A549 (cell line): ENCODE results near the gene NHSL2. TPM values are rescaled to one million over a fixed set of nuclear protein-coding genes. Genes with fewer than 3 reads are reported as not detected.

Experiments used
- ATAC-seq, 2 experiments: fragments of 200-7000 bp in 1 of 2; fragments of >200 bp in 1 of 2; cut with Nextera tagmentation in 1 of 2; cut with Tn5 transposase in 1 of 2; 3 replicates each; pipeline versions ENCODE4 v1.8.0 to v1.9.1; 2018 to 2020; ENCODE audit warnings: mild to moderate bottlenecking in 1 of 2, moderate library complexity in 1 of 2
- CTCF ChIA-PET: fragments of 300-600 bp; sonication (Branson Sonifier 250); formaldehyde crosslinking; extraction: SDS; loops from one replicate; lab custom pipeline; 2021; ENCODE audit warnings: antibody characterized with exemption, inconsistent platforms; lab: Yijun Ruan, JAX
- POLR2A ChIA-PET: fragments of 350-600 bp; formaldehyde crosslinking; extraction: SDS; loops from one replicate; lab custom pipeline; 2021; ENCODE audit warnings: antibody characterized with exemption, inconsistent platforms; lab: Yijun Ruan, JAX
- DNase-seq, 2 experiments: peaks; one replicate each; pipeline versions ENCODE4 v3.0.0 to v3.0.0-alpha.2; 2011 to 2016; ENCODE audit warnings: low read depth in 1 of 2, low spot score in 1 of 2
- FAIRE-seq: peaks from 2 replicates; lab custom pipeline; 2011; peaks lifted over from hg19 to GRCh38; lab: Jason Lieb, UNC
- H3K27ac ChIP-seq, 2 experiments: fragments of >200 bp; sonication (Bioruptor Twin); formaldehyde crosslinking; 3 replicates each; pipeline ENCODE4 v1.5.1; 2016 to 2017
- H3K4me1 ChIP-seq: fragments of >200 bp; sonication (Bioruptor Twin); formaldehyde crosslinking; 3 replicates; pipeline ENCODE4 v1.6.1; 2016
- H3K4me2 ChIP-seq: fragments of >200 bp; sonication (Bioruptor Twin); formaldehyde crosslinking; 3 replicates; pipeline ENCODE4 v1.6.1; 2016
- H3K4me3 ChIP-seq: fragments of >200 bp; sonication (Bioruptor Twin); formaldehyde crosslinking; 3 replicates; pipeline ENCODE4 v1.5.1; 2016
- H3K9me3 ChIP-seq: fragments of >200 bp; sonication (Bioruptor Twin); formaldehyde crosslinking; 3 replicates; pipeline ENCODE4 v1.6.1; 2016
- ATOH8 ChIP-seq: fragments of 250-450 bp; sonication (Bioruptor Pico); IDR thresholded peaks from 2 replicates; pipeline ENCODE4 v1.5.0; 2020; ENCODE audit warnings: low read depth, mild to moderate bottlenecking, moderate library complexity
- CBX8 ChIP-seq: fragments of 200-600 bp; sonication (generic); IDR thresholded peaks from 2 replicates; pipeline ENCODE4 v1.6.1; 2016
- CEBPB ChIP-seq, 2 experiments: fragments of >200 bp in 1 of 2; sonication (Bioruptor Twin) in 1 of 2; formaldehyde crosslinking in 1 of 2; IDR thresholded peaks; 2 replicates each; pipeline ENCODE4 v1.6.1; 2012 to 2016
- EHMT2 ChIP-seq: fragments of 200-600 bp; sonication (generic); IDR thresholded peaks from 2 replicates; pipeline ENCODE4 v1.6.1; 2016; ENCODE audit warnings: antibody characterized with exemption, low read depth, mild to moderate bottlenecking, moderate library complexity
- EP300 ChIP-seq, 2 experiments: fragments of >200 bp; sonication (Bioruptor Twin); formaldehyde crosslinking; IDR thresholded peaks; 2 replicates in 1 of 2; 3 replicates in 1 of 2; pipeline ENCODE4 v1.6.1; 2016 to 2017
- ESRRA ChIP-seq: fragments of 150-350 bp; IDR thresholded peaks from 2 replicates; pipeline ENCODE4 v1.6.1; 2014; ENCODE audit warnings: mild to moderate bottlenecking, low read length, borderline replicate concordance
- FOSL2 ChIP-seq, 2 experiments: fragments of 450-650 bp in 1 of 2; fragments of >200 bp in 1 of 2; sonication (Bioruptor Twin) in 1 of 2; formaldehyde crosslinking; IDR thresholded peaks; 2 replicates each; pipeline versions ENCODE4 v1.5.0 to v1.6.1; 2016 to 2020; ENCODE audit warnings: mild to moderate bottlenecking in 1 of 2, moderate library complexity in 1 of 2
- GATA3 ChIP-seq: IDR thresholded peaks from 2 replicates; pipeline ENCODE4 v1.6.1; 2012; ENCODE audit warnings: borderline replicate concordance
- HEYL ChIP-seq: fragments of 250-450 bp; sonication (Bioruptor Pico); IDR thresholded peaks from 2 replicates; pipeline ENCODE4 v1.8.0; 2021; ENCODE audit warnings: mild to moderate bottlenecking, moderate library complexity
- HMGXB4 ChIP-seq: fragments of 250-450 bp; sonication (Bioruptor Pico); IDR thresholded peaks from 2 replicates; pipeline ENCODE4 v1.5.0; 2021; ENCODE audit warnings: mild to moderate bottlenecking, moderate library complexity, borderline replicate concordance
- HOXA7 ChIP-seq: fragments of 250-450 bp; sonication (Bioruptor Pico); IDR thresholded peaks from 2 replicates; pipeline ENCODE4 v1.5.0; 2020; ENCODE audit warnings: mild to moderate bottlenecking, moderate library complexity
- HOXB13 ChIP-seq: fragments of 250-450 bp; sonication (Bioruptor Pico); IDR thresholded peaks from 2 replicates; pipeline ENCODE4 v1.5.0; 2020; ENCODE audit warnings: low read depth, mild to moderate bottlenecking, moderate library complexity
- JUN ChIP-seq, 2 experiments: fragments of >200 bp; sonication (Bioruptor Twin); formaldehyde crosslinking; IDR thresholded peaks; 2 replicates in 1 of 2; 3 replicates in 1 of 2; pipeline ENCODE4 v1.6.1; 2016 to 2017
- JUNB ChIP-seq: fragments of >200 bp; sonication (Bioruptor Twin); formaldehyde crosslinking; IDR thresholded peaks from 2 replicates; pipeline ENCODE4 v1.6.1; 2016
- KDM5A ChIP-seq: fragments of 200-600 bp; sonication (generic); IDR thresholded peaks from 2 replicates; pipeline ENCODE4 v1.6.1; 2016; ENCODE audit warnings: antibody characterized with exemption, mild to moderate bottlenecking
- NFE2L2 ChIP-seq: fragments of 150-350 bp; conservative IDR thresholded peaks from 2 replicates; pipeline ENCODE4 v1.6.1; 2014; ENCODE audit warnings: low read length
- NPAS2 ChIP-seq: fragments of 250-450 bp; sonication (Bioruptor Pico); IDR thresholded peaks from 2 replicates; pipeline ENCODE4 v1.8.0; 2022; ENCODE audit warnings: mild to moderate bottlenecking, moderate library complexity, borderline replicate concordance
- PHF8 ChIP-seq: fragments of 200-600 bp; sonication (generic); IDR thresholded peaks from 2 replicates; pipeline ENCODE4 v1.6.1; 2016; ENCODE audit warnings: low read depth, mild to moderate bottlenecking, antibody characterized with exemption, moderate library complexity, borderline replicate concordance
- POLR2A ChIP-seq: IDR thresholded peaks from 2 replicates; pipeline ENCODE4 v1.6.1; 2012; ENCODE audit warnings: mild to moderate bottlenecking, low read length
- RARB ChIP-seq: fragments of 250-450 bp; sonication (Bioruptor Pico); IDR thresholded peaks from 2 replicates; pipeline ENCODE4 v1.8.0; 2021; ENCODE audit warnings: mild to moderate bottlenecking, moderate library complexity
- RCOR1 ChIP-seq: fragments of 150-350 bp; IDR thresholded peaks from 2 replicates; pipeline ENCODE4 v1.6.1; 2014; ENCODE audit warnings: antibody characterized with exemption, low read length, low read depth
- RFX5 ChIP-seq: fragments of 450-650 bp; IDR thresholded peaks from 2 replicates; pipeline ENCODE4 v1.7.1; 2014; ENCODE audit warnings: antibody characterized with exemption, mild to moderate bottlenecking, moderate library complexity
- RNF2 ChIP-seq: fragments of 200-600 bp; sonication (generic); IDR thresholded peaks from 2 replicates; pipeline ENCODE4 v1.6.1; 2016; ENCODE audit warnings: low read depth, mild to moderate bottlenecking, antibody characterized with exemption, moderate library complexity, borderline replicate concordance
- ZSCAN20 ChIP-seq: fragments of 250-450 bp; sonication (Bioruptor Pico); IDR thresholded peaks from 2 replicates; pipeline ENCODE4 v1.8.0; 2022; ENCODE audit warnings: mild to moderate bottlenecking, moderate library complexity
- WGBS: methylation state at CpG from one replicate; pipeline ENCODE4 v1.1.6; 2017; ENCODE audit errors: missing lambda C conversion rate; 5-methylcytosine and 5-hydroxymethylcytosine counted together
- polyA plus RNA-seq, 4 experiments: library from polyadenylated mRNA; depleted of rRNA in 3 of 4; stranded (reverse); fragments of >200 nt; fragmentation: RNase III in 1 of 4; extraction: RNeasy Plus Mini Kit Qiagen cat#74134 plus additional on column Dnase treatment in 1 of 4; gene quantifications; 2 replicates in 3 of 4; 3 replicates in 1 of 4; pipeline ENCODE4 v1.2.3, GENCODE V29; 2011 to 2017
- TF ChIP-seq, protein P1 (sequence below): IDR thresholded peaks from 2 replicates; pipeline ENCODE4 v1.6.1; 2012
- TF ChIP-seq, protein P2 (sequence below): fragments of 200-600 bp; sonication (generic); IDR thresholded peaks from 2 replicates; pipeline ENCODE4 v1.6.1; 2016; ENCODE audit warnings: antibody characterized with exemption, mild to moderate bottlenecking, moderate library complexity
- TF ChIP-seq, protein P3 (sequence below): fragments of 150-350 bp; IDR thresholded peaks from 2 replicates; pipeline ENCODE4 v1.6.1; 2014; ENCODE audit warnings: low read depth, mild to moderate bottlenecking, low read length
- TF ChIP-seq, protein P4 (sequence below): fragments of >200 bp; sonication (Bioruptor Twin); formaldehyde crosslinking; IDR thresholded peaks from 2 replicates; pipeline ENCODE4 v1.6.1; 2016

The NHSL2 gene
- polyA plus RNA-seq, 2 of the 4 experiments (the other 2 are of a cell fraction): 0.26 to 0.48 TPM

DNA sequence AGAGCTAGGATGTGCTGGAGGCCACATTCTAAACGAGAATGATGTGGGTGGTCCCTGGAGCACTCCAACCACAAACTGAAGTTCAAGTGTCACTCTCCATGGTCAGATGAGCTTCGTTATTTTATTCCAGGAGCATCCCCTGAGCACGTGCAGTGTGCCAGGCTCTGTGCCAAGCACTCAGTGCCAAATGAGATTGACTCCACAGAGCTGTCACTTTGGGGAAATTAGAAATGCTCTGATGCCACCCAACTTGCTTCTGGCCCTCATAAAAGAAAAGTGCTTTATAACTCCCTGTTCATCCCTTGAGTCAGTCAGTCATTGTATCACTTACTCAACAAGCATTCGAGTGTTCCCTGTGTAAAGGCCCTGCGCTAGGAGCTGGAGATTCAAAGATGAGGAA lies 129.9 kb downstream of the NHSL2 start:
- TF ChIP-seq POLR2A (no peak), RCOR1 (no peak), RNF2 (no peak), JUN (IDR thresholded peaks at IDR 0.05) (no peak), HOXA7 (CRISPR knock-in tag) (no peak), FOSL2 (IDR thresholded peaks at IDR 0.05) (no peak), FOSL2 (CRISPR knock-in tag; IDR thresholded peaks at IDR 0.05) (no peak), ZSCAN20 (CRISPR knock-in tag) (no peak), RFX5 (no peak), HEYL (CRISPR knock-in tag) (no peak), NFE2L2 (no peak), RARB (CRISPR knock-in tag) (no peak), ATOH8 (no peak), PHF8 (no peak), NPAS2 (CRISPR knock-in tag) (no peak)
- TF ChIP-seq, protein P1, sequence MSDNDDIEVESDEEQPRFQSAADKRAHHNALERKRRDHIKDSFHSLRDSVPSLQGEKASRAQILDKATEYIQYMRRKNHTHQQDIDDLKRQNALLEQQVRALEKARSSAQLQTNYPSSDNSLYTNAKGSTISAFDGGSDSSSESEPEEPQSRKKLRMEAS: no peak
- TF ChIP-seq, protein P2, sequence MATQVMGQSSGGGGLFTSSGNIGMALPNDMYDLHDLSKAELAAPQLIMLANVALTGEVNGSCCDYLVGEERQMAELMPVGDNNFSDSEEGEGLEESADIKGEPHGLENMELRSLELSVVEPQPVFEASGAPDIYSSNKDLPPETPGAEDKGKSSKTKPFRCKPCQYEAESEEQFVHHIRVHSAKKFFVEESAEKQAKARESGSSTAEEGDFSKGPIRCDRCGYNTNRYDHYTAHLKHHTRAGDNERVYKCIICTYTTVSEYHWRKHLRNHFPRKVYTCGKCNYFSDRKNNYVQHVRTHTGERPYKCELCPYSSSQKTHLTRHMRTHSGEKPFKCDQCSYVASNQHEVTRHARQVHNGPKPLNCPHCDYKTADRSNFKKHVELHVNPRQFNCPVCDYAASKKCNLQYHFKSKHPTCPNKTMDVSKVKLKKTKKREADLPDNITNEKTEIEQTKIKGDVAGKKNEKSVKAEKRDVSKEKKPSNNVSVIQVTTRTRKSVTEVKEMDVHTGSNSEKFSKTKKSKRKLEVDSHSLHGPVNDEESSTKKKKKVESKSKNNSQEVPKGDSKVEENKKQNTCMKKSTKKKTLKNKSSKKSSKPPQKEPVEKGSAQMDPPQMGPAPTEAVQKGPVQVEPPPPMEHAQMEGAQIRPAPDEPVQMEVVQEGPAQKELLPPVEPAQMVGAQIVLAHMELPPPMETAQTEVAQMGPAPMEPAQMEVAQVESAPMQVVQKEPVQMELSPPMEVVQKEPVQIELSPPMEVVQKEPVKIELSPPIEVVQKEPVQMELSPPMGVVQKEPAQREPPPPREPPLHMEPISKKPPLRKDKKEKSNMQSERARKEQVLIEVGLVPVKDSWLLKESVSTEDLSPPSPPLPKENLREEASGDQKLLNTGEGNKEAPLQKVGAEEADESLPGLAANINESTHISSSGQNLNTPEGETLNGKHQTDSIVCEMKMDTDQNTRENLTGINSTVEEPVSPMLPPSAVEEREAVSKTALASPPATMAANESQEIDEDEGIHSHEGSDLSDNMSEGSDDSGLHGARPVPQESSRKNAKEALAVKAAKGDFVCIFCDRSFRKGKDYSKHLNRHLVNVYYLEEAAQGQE: no peak
- no peak for ATAC-seq
- ChIA-PET POLR2A (no interaction called here), CTCF (interaction anchor here (0.6 to 1.4 kb wide), 4 partner anchors 9 to 21 kb away, joined by 3 to 5 read pairs (median 4); no protein-coding TSS in a partner anchor)
- H3K4me1 ChIP-seq: no peaks in the 10 kb centered on the region
- 63% methylated on average over 5 of the region's 5 CpGs for WGBS
- no peak overlapping the region for H3K4me3 ChIP-seq
- no peak overlapping the region for H3K4me2 ChIP-seq
- H3K27ac ChIP-seq: no peak overlapping the region
- peak; percentile 88 for FAIRE-seq
- DNase-seq: no peak
- no peaks in the 10 kb centered on the region for H3K9me3 ChIP-seq

GRCh38 chrX:72041176-72041575 lies 130.5 kb downstream of the NHSL2 start:
- POLR2A ChIA-PET: no interaction called here
- CTCF ChIA-PET: interaction anchor here (0.8 to 1.2 kb wide), 3 partner anchors 20 to 86 kb away, joined by 3 to 4 read pairs (median 3); no protein-coding TSS in a partner anchor

More at GRCh38 chrX:72041176-72041575, 130.5 kb downstream of the NHSL2 start:
- no peak overlapping the region for H3K4me3 ChIP-seq
- no peak for ATAC-seq
- no peaks in the 10 kb centered on the region for H3K9me3 ChIP-seq
- 63% methylated on average over 6 of the region's 6 CpGs for WGBS
- no peaks in the 10 kb centered on the region for H3K4me1 ChIP-seq
- no peak overlapping the region for H3K27ac ChIP-seq
- DNase-seq: no peak
- no peak for FAIRE-seq
- no peak overlapping the region for H3K4me2 ChIP-seq
- TF ChIP-seq HMGXB4 (CRISPR knock-in tag): no peak
- TF ChIP-seq, protein P3, sequence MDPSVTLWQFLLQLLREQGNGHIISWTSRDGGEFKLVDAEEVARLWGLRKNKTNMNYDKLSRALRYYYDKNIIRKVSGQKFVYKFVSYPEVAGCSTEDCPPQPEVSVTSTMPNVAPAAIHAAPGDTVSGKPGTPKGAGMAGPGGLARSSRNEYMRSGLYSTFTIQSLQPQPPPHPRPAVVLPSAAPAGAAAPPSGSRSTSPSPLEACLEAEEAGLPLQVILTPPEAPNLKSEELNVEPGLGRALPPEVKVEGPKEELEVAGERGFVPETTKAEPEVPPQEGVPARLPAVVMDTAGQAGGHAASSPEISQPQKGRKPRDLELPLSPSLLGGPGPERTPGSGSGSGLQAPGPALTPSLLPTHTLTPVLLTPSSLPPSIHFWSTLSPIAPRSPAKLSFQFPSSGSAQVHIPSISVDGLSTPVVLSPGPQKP: no peak
- TF ChIP-seq, protein P4, sequence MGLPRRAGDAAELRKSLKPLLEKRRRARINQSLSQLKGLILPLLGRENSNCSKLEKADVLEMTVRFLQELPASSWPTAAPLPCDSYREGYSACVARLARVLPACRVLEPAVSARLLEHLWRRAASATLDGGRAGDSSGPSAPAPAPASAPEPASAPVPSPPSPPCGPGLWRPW: no peak
- no peak for TF ChIP-seq HEYL (CRISPR knock-in tag)
- TF ChIP-seq, protein P1: no peak
- TF ChIP-seq KDM5A: no peak
- TF ChIP-seq HOXB13: no peak
- TF ChIP-seq RARB (CRISPR knock-in tag): no peak
- TF ChIP-seq GATA3: no peak
- no peak for TF ChIP-seq CEBPB (IDR thresholded peaks at IDR 0.05)
- TF ChIP-seq NPAS2 (CRISPR knock-in tag): no peak
- TF ChIP-seq EHMT2: no peak
- TF ChIP-seq CBX8: no peak
- TF ChIP-seq EP300 (IDR thresholded peaks at IDR 0.05): no peak
- TF ChIP-seq JUNB: no peak
- TF ChIP-seq RNF2: no peak
- no peak for TF ChIP-seq ESRRA
- TF ChIP-seq, all 56 proteins: peak for 0
